K562 (cell line): ENCODE results near the gene BCKDK. TPM values are rescaled to one million over a fixed set of nuclear protein-coding genes. Genes with fewer than 3 reads are reported as not detected.

Experiments used
- AFF4 ChIP-seq: sonication (generic); formaldehyde crosslinking; IDR thresholded peaks from 2 replicates; pipeline ENCODE4 v1.8.0; 2023; ENCODE audit warnings: mild to moderate bottlenecking, missing genetic modification reagents
- CHD1 ChIP-seq: fragments of 200-600 bp; sonication (generic); IDR thresholded peaks from one replicate; pipeline ENCODE4 v1.6.1; 2012; ENCODE audit warnings: mild to moderate bottlenecking, moderate library complexity, low read length, inconsistent platforms
- FOXM1 ChIP-seq, 2 experiments: fragments of 450-650 bp in 1 of 2; sonication (generic) in 1 of 2; formaldehyde crosslinking in 1 of 2; IDR thresholded peaks; 2 replicates each; pipeline versions ENCODE4 v1.6.1 to v1.9.0; 2017 to 2022; ENCODE audit warnings: low read depth in 2 of 2, mild to moderate bottlenecking in 2 of 2, missing genetic modification reagents in 1 of 2, moderate library complexity in 1 of 2
- GTF2A2 ChIP-seq: IDR thresholded peaks from 2 replicates; pipeline ENCODE4 v1.6.1; 2016; ENCODE audit warnings: mild to moderate bottlenecking, missing genetic modification characterization, missing compliant biosample characterization
- HLTF ChIP-seq: fragments of 450-650 bp; IDR thresholded peaks from 2 replicates; pipeline ENCODE4 v1.6.1; 2016
- MBD1 ChIP-seq: fragments of 250-450 bp; sonication (Bioruptor Pico); IDR thresholded peaks from 2 replicates; pipeline ENCODE4 v1.8.0; 2022; ENCODE audit warnings: inconsistent platforms
- MCM3 ChIP-seq: fragments of 450-650 bp; IDR thresholded peaks from 2 replicates; pipeline ENCODE4 v1.6.1; 2016
- MITF ChIP-seq: IDR thresholded peaks from 2 replicates; pipeline ENCODE4 v1.6.1; 2014; ENCODE audit warnings: antibody characterized with exemption
- POLR2H ChIP-seq: IDR thresholded peaks from 2 replicates; pipeline ENCODE4 v1.6.1; 2016; ENCODE audit warnings: missing genetic modification characterization, low read depth, mild to moderate bottlenecking, control low read depth, missing compliant biosample characterization, moderate library complexity
- POLR3A ChIP-seq: IDR thresholded peaks from 2 replicates; pipeline ENCODE4 v1.6.1; 2011; ENCODE audit warnings: borderline replicate concordance, mild to moderate bottlenecking, moderate library complexity; ENCODE audit not compliant: insufficient read length, insufficient read depth; ENCODE audit errors: extremely low read depth
- TCF15 ChIP-seq: fragments of 250-450 bp; sonication (Bioruptor Pico); IDR thresholded peaks from 2 replicates; pipeline ENCODE4 v1.8.0; 2022; ENCODE audit warnings: moderate library complexity, mild to moderate bottlenecking, inconsistent platforms
- TOE1 ChIP-seq, 2 experiments: fragments of 450-650 bp in 1 of 2; sonication (generic) in 1 of 2; formaldehyde crosslinking in 1 of 2; IDR thresholded peaks; 2 replicates each; pipeline versions ENCODE4 v1.7.1 to v1.8.0; 2016 to 2022; ENCODE audit warnings: borderline replicate concordance in 2 of 2, mild to moderate bottlenecking in 2 of 2, antibody characterized with exemption in 1 of 2, inconsistent platforms in 1 of 2, low read depth in 1 of 2, missing genetic modification reagents in 1 of 2, moderate library complexity in 1 of 2
- USF1 ChIP-seq: sonication (generic); formaldehyde crosslinking; IDR thresholded peaks from 2 replicates; pipeline ENCODE4 v1.9.0; 2022; ENCODE audit warnings: mild to moderate bottlenecking, missing genetic modification reagents
- ZC3H8 ChIP-seq: fragments of 450-650 bp; IDR thresholded peaks from 2 replicates; pipeline ENCODE4 v1.6.1; 2017
- ZNF121 ChIP-seq: sonication (generic); formaldehyde crosslinking; conservative IDR thresholded peaks from 2 replicates; pipeline ENCODE4 v1.8.0; 2022; ENCODE audit warnings: missing genetic modification reagents
- ZNF124 ChIP-seq: sonication (generic); formaldehyde crosslinking; IDR thresholded peaks from 2 replicates; pipeline ENCODE4 v1.8.1; 2022; ENCODE audit warnings: missing genetic modification reagents
- ZNF174 ChIP-seq: fragments of 250-450 bp; sonication (Bioruptor Pico); IDR thresholded peaks from 2 replicates; pipeline ENCODE4 v1.4.0; 2020; ENCODE audit warnings: mild to moderate bottlenecking
- ZNF76 ChIP-seq: fragments of 250-450 bp; sonication (Bioruptor Pico); IDR thresholded peaks from 2 replicates; pipeline ENCODE4 v1.4.0; 2020; ENCODE audit warnings: mild to moderate bottlenecking, moderate library complexity, borderline replicate concordance
- ZNF830 ChIP-seq: fragments of 250-450 bp; sonication (Bioruptor Pico); IDR thresholded peaks from 2 replicates; pipeline ENCODE4 v1.5.0; 2021; ENCODE audit warnings: mild to moderate bottlenecking
- polyA plus RNA-seq, 8 experiments: library from polyadenylated mRNA; depleted of rRNA in 4 of 8; stranded (reverse) in 5 of 8; unstranded in 3 of 8; fragments of >200 nt; fragmentation: Nextera tagmentation in 2 of 8; fragmentation: Illumina TruSeq in 1 of 8; extraction: Ambion mirVana in 2 of 8; extraction: Trizol in 1 of 8; gene quantifications; 2 replicates each; pipeline versions ENCODE4 v1.2.1 to v1.2.3, GENCODE V29; 2011 to 2014; ENCODE audit warnings: inconsistent platforms in 1 of 8, missing spikeins in 1 of 8
- total RNA-seq, 7 experiments: library from RNA; depleted of rRNA in 6 of 7; stranded (reverse); fragments of >200 nt in 6 of 7; fragmentation: Illumina TruSeq in 2 of 7; extraction: Trizol in 2 of 7; gene quantifications; 2 replicates each; pipeline versions ENCODE4 v1.2.1 to v1.2.3, GENCODE V29; 2011 to 2021; ENCODE audit warnings: low replicate concordance in 1 of 7

The BCKDK gene
- total and polyA plus RNA-seq, 9 of the 15 experiments (the other 6 are each of a cell fraction or from before 2014, with no cell fraction given), result 0.58 to 34.8 (median 13.1) TPM

GRCh38 chr16:31072540-31073141 is 35.5 kb upstream of the BCKDK start (continued):
- TF ChIP-seq FOXM1 (IDR thresholded peaks at IDR 0.05; ENCODE audit: low read depth) (no peak), FOXM1 (CRISPR knock-in tag; IDR thresholded peaks at IDR 0.05; ENCODE audit: low read depth) (no peak), MBD1 (CRISPR knock-in tag) (no peak), ZNF124 (no peak), ZNF174 (CRISPR knock-in tag) (no peak), MITF (no peak), ZNF121 (CRISPR knock-in tag) (no peak), ZNF76 (CRISPR knock-in tag) (no peak), TCF15 (CRISPR knock-in tag) (no peak), ZC3H8 (no peak), CHD1 (no peak), TOE1 (IDR thresholded peaks at IDR 0.05; ENCODE audit: borderline replicate concordance) (no peak), TOE1 (CRISPR knock-in tag; IDR thresholded peaks at IDR 0.05; ENCODE audit: borderline replicate concordance, low read depth) (no peak), AFF4 (CRISPR knock-in tag) (no peak), USF1 (CRISPR knock-in tag) (no peak), ZNF830 (CRISPR knock-in tag) (no peak), HLTF (no peak), POLR3A (no peak), GTF2A2 (no peak), MCM3 (no peak), POLR2H (tag) (no peak)
